Fibroblast of mammary gland (primary cell): ENCODE results near the gene AK3.

ENCODE experiments used
- DNase-seq: peaks from one replicate; pipeline ENCODE4 v3.0.0-alpha.2; 2010; ENCODE audit warnings: low read depth
- H3K4me3 ChIP-seq: 2 replicates; pipeline ENCODE4 v1.5.1; 2011; ENCODE audit warnings: low read depth, mild to moderate bottlenecking, low read length, moderate library complexity; ENCODE audit not compliant: control insufficient read depth
- TF ChIP-seq, protein P1 (sequence below): conservative IDR thresholded peaks from 2 replicates; pipeline ENCODE4 v1.5.1; 2011; ENCODE audit warnings: low read depth, low read length, inconsistent platforms; ENCODE audit not compliant: control insufficient read depth, insufficient read depth

AK3 gene

DNA sequence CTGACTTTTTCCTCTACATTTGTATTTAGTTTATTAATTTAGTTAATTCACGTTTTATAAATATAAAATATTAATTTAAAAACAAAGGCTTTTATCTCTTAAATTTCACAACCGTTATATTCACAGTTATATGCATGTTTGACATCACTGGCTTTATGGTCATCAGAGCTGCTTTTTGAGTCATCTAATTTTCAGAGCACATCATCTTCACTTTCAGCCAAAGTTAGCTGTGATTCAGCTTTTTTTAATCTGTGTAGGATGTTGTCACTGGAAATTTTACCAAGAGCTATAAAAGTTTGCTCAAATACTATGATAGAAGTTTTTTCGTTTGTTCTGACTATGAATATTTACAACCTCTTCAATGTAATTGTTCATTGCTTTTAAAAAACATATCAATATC lies 49.2 kb downstream of the AK3 start:
- no peak overlapping the region for H3K4me3 ChIP-seq
- TF ChIP-seq, protein P1, sequence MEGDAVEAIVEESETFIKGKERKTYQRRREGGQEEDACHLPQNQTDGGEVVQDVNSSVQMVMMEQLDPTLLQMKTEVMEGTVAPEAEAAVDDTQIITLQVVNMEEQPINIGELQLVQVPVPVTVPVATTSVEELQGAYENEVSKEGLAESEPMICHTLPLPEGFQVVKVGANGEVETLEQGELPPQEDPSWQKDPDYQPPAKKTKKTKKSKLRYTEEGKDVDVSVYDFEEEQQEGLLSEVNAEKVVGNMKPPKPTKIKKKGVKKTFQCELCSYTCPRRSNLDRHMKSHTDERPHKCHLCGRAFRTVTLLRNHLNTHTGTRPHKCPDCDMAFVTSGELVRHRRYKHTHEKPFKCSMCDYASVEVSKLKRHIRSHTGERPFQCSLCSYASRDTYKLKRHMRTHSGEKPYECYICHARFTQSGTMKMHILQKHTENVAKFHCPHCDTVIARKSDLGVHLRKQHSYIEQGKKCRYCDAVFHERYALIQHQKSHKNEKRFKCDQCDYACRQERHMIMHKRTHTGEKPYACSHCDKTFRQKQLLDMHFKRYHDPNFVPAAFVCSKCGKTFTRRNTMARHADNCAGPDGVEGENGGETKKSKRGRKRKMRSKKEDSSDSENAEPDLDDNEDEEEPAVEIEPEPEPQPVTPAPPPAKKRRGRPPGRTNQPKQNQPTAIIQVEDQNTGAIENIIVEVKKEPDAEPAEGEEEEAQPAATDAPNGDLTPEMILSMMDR: no peak
- peak; percentile 90 for DNase-seq

DNA sequence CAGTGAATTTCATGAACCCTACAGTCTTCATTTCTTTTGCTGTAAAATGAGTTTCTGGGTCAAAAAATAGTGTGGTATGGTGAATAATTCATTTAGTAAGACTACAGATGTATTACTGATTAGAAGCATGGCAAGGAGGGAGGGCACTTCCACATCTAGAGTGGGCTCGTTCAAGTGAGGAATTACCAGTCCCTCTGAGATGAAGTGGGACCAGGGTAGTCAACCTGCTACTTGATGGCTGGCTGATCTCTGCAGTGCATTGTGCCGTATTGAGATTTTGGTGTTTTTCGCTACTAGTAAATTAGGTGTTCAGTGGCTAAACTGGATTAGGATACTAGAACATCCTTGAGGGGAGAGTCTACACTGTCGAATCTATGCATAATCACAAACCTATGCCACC lies 50.9 kb downstream of the AK3 start:
- TF ChIP-seq, protein P1: no peak
- H3K4me3 ChIP-seq: no peak overlapping the region
- DNase-seq: no peak

DNA sequence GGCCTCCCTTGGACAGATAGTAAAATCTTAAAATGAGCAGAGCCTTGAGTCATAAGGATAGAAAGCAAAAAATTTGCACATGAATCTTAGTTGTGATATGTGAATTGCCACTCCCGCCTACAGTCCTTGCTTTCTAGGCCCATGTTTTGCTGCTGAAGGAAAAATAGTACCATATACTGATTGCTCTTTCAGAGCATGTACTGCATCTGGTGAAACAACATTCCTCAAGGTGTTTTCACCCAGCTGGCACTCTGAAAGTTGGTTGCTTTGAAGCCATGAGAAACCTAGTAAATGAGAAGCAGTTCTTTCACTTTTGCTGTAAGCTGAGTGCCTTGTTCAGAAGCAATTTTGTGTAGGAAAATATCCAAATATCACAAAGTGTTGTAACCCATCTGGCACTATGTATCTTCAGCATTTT lies 51.3 kb downstream of the AK3 start:
- TF ChIP-seq, protein P1: no peak
- H3K4me3 ChIP-seq: no peak overlapping the region
- DNase-seq: peak; percentile 27

DNA sequence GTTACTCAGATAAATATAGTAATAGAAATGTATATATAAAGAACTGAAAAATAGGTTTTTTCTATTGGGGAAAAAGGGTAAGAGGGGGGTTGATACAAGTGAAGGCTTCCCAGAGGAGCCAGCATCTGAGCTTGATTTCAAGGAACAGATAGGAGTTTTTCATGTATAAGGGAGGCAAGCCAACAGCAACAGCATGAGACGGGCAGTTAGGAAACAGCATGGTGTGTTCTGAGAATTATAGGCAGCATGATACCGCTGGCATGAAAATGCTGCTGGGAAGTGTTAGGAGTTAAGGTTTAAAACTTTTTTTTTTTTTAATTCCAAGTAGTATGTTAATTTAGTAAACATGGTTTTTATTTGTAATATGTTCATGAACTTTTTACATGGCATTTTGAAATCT lies 52.0 kb downstream of the AK3 start:
- DNase-seq: no peak
- no peak overlapping the region for H3K4me3 ChIP-seq
- TF ChIP-seq, protein P1: no peak

DNA sequence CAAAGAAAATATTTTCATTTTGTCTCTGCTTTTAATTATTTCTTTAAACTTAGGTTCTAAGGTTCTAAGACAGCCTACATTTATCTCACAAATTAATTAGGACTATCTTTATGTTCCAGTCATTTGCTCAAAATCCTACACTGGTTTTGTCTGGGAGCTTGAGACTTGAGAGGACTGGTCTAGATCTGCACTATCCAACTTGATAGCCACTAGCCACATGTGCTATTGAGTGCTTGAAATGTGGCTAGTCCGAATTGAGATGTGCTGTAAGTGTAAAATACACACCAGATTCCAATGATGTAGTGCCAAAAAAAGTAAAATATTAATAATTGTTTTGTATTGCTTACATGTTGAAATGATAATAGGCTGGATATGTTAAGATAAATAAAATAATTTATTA lies 54.4 kb downstream of the AK3 start:
- no peak overlapping the region for H3K4me3 ChIP-seq
- no peak for DNase-seq
- TF ChIP-seq, protein P1: no peak

DNA sequence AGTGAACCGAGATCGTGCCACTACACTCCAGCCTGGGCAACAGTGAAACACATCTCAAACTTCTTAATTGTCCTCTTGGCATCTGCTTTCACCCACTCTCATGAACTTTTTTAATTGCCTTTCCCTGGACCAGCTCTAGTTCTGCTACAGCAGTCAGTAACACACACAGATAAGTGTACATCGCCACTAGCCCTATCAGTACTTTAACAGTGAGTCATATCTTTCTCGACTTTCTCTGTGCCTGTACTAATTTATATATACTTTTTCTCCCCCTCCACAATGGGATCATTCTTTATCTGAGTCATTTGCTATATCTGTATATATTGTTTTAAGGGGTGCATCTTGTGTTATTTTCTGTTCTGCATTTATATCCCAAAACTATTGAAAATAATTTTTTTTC lies 54.9 kb downstream of the AK3 start:
- TF ChIP-seq, protein P1: no peak

DNA sequence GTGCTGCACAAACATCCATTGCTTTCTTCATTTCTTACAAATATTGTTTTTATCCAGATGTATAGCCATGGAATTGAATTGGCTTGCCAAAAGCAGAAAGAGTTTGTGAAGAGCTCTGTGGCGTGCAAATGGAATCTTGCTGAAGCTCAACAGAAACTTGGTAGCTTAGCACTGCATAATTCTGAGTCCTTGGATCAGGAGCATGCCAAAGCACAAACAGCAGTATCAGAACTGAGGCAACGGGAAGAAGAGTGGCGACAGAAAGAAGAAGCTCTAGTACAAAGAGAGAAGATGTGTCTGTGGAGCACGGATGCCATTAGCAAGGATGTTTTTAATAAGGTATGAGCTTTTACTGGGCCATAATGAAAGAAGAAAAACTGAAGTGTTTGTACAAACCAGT lies 56.2 kb downstream of the AK3 start:
- H3K4me3 ChIP-seq: no peak overlapping the region
- DNase-seq: no peak
- TF ChIP-seq, protein P1: no peak

More for the DNA sequence above, 54.9 kb downstream of the AK3 start:
- no peak for DNase-seq
- no peak overlapping the region for H3K4me3 ChIP-seq
